Measurements from ENCODE around the gene RBM17.

The RBM17 gene

DNA sequence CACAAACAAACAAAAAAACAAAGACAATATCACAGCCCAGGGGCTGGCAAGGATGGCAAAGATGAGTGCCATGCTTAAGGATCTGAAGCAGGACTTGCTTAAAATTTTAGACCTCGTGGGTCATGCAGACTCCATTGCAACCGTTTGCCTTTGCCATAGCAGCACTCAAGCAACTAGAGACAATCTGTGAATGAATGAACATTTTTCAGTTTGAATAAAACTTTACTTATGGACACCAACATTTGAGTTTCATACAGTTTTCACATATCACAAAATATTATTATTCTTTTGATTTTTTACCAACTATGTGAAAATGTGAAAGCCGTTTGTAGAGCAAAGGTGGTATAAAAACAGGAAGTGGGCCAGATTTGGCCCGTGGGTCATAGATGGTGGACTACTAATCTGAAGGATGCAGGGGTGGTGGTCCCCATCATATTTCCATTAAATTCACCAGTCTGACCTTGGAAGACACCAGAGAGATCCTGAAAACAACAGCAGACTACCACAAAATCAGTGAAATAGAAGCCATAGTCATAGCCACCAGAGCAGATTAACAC lies 8.3 kb upstream of the RBM17 start:
- TF ChIP-seq, protein P1, sequence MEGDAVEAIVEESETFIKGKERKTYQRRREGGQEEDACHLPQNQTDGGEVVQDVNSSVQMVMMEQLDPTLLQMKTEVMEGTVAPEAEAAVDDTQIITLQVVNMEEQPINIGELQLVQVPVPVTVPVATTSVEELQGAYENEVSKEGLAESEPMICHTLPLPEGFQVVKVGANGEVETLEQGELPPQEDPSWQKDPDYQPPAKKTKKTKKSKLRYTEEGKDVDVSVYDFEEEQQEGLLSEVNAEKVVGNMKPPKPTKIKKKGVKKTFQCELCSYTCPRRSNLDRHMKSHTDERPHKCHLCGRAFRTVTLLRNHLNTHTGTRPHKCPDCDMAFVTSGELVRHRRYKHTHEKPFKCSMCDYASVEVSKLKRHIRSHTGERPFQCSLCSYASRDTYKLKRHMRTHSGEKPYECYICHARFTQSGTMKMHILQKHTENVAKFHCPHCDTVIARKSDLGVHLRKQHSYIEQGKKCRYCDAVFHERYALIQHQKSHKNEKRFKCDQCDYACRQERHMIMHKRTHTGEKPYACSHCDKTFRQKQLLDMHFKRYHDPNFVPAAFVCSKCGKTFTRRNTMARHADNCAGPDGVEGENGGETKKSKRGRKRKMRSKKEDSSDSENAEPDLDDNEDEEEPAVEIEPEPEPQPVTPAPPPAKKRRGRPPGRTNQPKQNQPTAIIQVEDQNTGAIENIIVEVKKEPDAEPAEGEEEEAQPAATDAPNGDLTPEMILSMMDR (IDR thresholded peaks at IDR 0.05; ENCODE audit: low read depth, low read length) = no peak
- no peak overlapping the region for H3K4me3 ChIP-seq (ENCODE audit: low read depth, low read length)
- no peak for DNase-seq (ENCODE audit: low read depth, low spot score)
- in situ Hi-C loops (cut with HindIII; ENCODE audit: low sequenced_read_pairs) = no loop called here

DNA sequence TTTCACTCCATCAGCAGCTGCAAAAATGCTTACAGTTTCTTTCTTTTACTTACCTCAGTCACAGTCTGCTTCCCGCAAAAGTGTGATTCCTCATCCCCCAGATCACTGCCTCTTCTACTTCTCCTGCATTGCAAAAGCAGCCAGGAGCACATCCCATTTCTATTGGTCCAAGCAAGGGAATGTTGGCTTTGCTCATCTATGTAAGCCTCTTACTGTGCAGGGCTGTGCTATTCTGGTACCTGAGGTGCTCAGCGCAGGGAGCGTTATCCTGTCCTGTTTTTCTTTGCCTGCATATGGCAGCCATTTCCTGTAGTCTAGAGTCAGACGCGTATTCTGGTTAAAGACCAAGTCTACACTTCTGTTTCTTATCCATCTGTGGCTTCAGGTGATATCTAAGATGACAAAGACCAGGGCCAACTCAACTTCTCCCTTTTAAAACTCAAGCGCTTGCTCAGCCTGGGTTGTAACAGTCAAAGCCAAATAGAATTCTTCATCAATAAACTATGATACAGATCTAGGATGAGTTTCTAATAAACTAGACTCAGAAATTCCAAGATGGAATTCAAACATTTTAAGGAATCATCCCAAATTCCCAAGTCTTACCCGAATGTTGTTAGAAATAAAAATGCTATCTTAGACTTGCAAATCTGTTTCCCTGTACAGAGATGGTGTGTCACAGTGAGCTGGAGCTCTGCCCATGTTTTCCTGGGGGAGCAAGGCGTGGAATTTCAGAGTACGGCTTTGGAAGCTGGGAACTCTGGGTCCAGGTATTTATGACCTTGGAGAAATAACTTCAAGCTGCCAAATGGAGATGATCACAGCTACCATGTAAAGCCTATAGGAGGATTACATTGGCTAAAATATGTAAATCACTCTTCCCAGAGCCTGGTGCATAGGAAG lies 6.1 kb upstream of the RBM17 start:
- H3K4me3 ChIP-seq (ENCODE audit: low read depth, low read length) = no peak overlapping the region
- no peak for DNase-seq (ENCODE audit: low read depth, low spot score)
- TF ChIP-seq, protein P1 (IDR thresholded peaks at IDR 0.05; ENCODE audit: low read depth, low read length) = no peak
- in situ Hi-C loops (cut with HindIII; ENCODE audit: low sequenced_read_pairs) = no loop called here

DNA sequence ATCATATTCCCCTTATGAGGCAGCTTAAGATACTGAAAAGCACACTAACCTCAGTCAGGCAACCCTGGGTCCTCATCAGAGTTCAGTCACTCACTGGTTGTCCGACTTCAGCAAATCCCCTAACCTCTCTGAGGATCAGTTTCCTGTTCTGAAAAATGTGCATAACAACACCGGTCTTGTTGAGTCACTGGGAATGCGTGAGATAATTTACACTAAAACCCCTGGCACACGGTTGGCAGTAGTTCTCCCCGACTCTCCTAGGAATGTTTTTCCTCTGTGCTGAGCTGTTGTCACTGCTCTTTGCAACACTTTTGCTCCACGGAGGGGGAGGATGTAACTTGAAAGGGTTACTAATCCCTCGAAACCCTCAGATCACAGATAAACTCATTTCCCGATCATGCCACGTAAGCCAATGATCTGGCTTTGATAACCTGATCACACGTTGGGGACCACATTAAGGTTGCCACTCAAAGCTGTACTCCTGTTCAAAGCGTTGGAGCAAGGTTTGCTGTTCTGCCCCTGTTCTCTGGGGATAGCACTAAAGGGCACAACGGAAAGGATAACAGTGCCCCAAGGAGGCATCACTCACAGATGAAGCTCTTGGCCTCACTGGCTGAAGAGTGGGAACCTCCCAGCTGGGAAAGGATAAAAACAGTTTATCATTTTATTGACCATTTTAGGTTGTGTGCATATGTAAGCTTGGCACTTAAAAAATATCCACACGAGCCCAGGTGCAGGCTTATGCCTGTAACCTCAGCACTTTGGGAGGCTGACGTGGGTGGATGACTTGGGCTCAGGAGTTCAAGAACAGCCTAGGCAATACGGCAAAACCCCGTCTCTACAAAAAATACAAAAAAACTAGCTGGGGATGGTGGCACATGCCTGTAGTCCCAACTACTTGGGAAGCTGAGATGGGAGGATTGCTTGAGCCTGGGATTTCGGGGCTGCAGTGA lies 5.0 kb upstream of the RBM17 start:
- no peak for DNase-seq (ENCODE audit: low read depth, low spot score)
- no peak overlapping the region for H3K4me3 ChIP-seq (ENCODE audit: low read depth, low read length)
- TF ChIP-seq, protein P1 (IDR thresholded peaks at IDR 0.05; ENCODE audit: low read depth, low read length) = no peak
- in situ Hi-C loops (cut with HindIII; ENCODE audit: low sequenced_read_pairs) = no loop called here

DNA sequence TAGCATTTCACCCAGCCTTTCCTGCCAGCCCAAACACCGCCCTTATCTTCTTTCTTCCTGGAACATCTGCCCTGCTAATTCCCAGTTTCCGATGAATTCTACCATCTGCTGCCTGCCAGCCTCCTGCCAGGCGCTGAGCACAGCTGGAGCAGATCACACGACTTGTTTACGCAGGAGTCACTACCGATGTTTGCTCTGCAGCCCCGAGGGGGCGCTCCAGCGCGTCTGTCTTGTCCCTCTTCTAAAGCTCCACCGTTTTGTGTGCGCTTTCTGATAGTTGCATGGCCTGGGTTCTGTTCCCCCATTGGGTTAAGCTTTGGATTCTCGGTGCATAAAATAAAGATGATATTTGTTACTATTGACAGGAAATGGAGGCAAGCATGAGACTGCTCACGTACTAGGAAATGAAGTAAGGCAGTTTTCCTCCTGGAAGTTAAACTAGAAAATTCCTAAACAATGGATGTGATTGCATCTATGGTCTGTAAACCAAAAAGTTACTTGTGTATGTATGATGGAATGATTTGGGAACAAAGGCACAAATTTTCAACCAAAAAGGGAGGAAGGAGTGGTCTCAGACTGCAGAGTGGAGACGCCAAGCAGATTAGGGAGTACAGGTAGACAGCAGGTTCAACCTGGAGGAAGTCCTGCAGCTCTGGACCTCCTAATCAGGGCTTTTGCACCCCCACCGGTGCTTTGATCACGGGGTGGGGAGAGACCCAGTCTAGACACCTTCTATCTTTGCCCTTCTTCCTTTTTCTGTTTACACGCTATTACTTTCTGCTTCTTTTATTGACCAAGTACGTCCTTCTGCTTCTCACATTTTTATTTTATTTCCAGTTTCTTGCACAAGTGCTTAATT lies 2.2 kb upstream of the RBM17 start:
- TF ChIP-seq, protein P1 (IDR thresholded peaks at IDR 0.05; ENCODE audit: low read depth, low read length) = peak; percentile 93
- DNase-seq (ENCODE audit: low read depth, low spot score) = peak; percentile 82
- in situ Hi-C loops (cut with HindIII; ENCODE audit: low sequenced_read_pairs) = no loop called here
- no peak overlapping the region for H3K4me3 ChIP-seq (ENCODE audit: low read depth, low read length)

DNA sequence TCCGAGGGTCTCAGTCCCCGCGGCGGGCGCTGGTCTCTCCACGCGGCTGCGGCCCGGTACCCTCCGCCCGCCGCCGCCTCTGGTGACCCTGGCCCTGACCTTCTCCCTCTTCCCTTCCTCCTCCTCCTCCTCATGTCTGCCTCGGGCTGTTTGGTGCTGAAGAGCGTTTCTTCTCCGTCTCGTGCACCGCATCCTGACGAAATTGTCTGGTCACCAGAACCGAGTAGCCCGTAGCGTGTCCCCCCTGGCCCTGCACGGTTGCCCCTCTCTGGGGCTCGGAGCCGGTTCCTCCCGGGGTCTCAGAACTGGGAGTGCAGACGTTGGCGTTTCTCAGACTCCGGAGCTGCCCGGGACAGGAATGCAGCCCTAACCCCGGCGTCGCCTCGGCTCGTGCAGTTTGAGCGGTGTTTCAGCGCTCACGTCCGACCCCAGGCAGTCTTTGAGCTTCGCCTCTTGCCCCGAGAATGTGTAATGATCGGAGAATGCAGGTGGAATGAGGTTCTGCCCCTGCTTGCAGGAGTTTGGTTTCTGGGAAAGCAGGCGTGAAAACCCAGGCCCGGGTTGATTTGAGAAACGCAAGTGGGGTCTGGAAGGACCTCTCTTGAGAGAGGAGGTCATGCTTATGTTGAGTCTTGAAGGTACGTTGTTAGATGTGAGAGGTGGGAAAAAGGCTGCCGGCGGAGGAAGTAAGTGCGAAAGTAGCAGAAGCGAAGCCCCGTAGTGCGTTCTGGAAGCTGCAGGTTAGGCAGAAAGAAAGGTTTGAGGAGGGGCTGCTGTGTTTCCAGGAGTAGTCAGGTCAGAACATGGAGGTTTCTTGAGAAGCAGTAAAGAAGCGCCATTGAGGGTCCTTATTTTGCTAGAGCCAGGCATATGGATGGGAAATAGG lies 743 bp downstream of the RBM17 start:
- in situ Hi-C loops (cut with HindIII; ENCODE audit: low sequenced_read_pairs) = no loop called here
- TF ChIP-seq, protein P1 (IDR thresholded peaks at IDR 0.05; ENCODE audit: low read depth, low read length) = no peak
- peak overlapping the region; percentile 94 for H3K4me3 ChIP-seq (ENCODE audit: low read depth, low read length)
- DNase-seq (ENCODE audit: low read depth, low spot score) = no peak
